Panc1 (cell line): ENCODE measurements around the gene CASP12. TPM values are rescaled to one million over a fixed set of nuclear protein-coding genes. Genes with fewer than 3 reads are reported as not detected.

ENCODE experiments used
- ATAC-seq: fragments of 200-7000 bp; cut with Tn5 transposase; 2 replicates; pipeline ENCODE4 v1.9.1; 2020; ENCODE audit warnings: mild to moderate bottlenecking, moderate library complexity
- BruUV-seq: library from RNA; stranded (reverse); fragments of 400-500 nt; replicated peaks from 2 replicates; lab custom pipeline; 2021; lab: Mats Ljungman, UMichigan
- CTCF ChIA-PET: fragments of 300-600 bp; sonication (Branson Sonifier 250); formaldehyde crosslinking; loops from one replicate; lab custom pipeline; 2022; ENCODE audit warnings: antibody characterized with exemption; lab: Charles Lee
- POLR2A ChIA-PET: fragments of 300-600 bp; sonication (Branson Sonifier 250); formaldehyde crosslinking; loops from one replicate; lab custom pipeline; 2022; ENCODE audit warnings: antibody characterized with exemption; lab: Charles Lee
- DNase-seq: peaks from one replicate; pipeline ENCODE4 v3.0.0-alpha.2; 2010; ENCODE audit warnings: low read depth, low spot score
- H3K27ac ChIP-seq: 2 replicates; pipeline ENCODE4 v1.5.1; 2011; ENCODE audit warnings: mild to moderate bottlenecking, low read length, inconsistent platforms
- H3K27me3 ChIP-seq: fragments of 200-500 bp; sonication (Bioruptor generic); 2 replicates; pipeline ENCODE4 v1.6.0; 2014; ENCODE audit warnings: low read length, inconsistent platforms; ENCODE audit not compliant: control insufficient read depth, insufficient read depth
- H3K36me3 ChIP-seq: fragments of 200-500 bp; sonication (Bioruptor generic); 2 replicates; pipeline ENCODE4 v1.5.1; 2014; ENCODE audit warnings: inconsistent platforms, mild to moderate bottlenecking, low read length, moderate library complexity; ENCODE audit not compliant: control insufficient read depth, insufficient read depth
- H3K4me1 ChIP-seq: 2 replicates; pipeline ENCODE4 v1.5.1; 2011; ENCODE audit warnings: inconsistent platforms, mild to moderate bottlenecking, low read length, moderate library complexity; ENCODE audit not compliant: control insufficient read depth, insufficient read depth
- H3K4me3 ChIP-seq, 2 experiments: 2 replicates each; pipeline ENCODE4 v1.5.1; 2011 to 2012; ENCODE audit warnings: low read depth in 2 of 2, low read length in 2 of 2, mild to moderate bottlenecking in 2 of 2, inconsistent platforms in 1 of 2, moderate library complexity in 1 of 2
- H3K9me3 ChIP-seq: fragments of 200-500 bp; sonication (Bioruptor generic); 2 replicates; pipeline ENCODE4 v1.5.1; 2014; ENCODE audit warnings: low read depth, mild to moderate bottlenecking, inconsistent platforms, low read length, moderate library complexity; ENCODE audit not compliant: control insufficient read depth, insufficient read depth
- POLR2AphosphoS5 ChIP-seq: IDR thresholded peaks from 2 replicates; pipeline ENCODE4 v1.6.1; 2012; ENCODE audit warnings: mild to moderate bottlenecking, low read depth, low read length, moderate library complexity
- REST ChIP-seq, 2 experiments: IDR thresholded peaks; 2 replicates each; pipeline ENCODE4 v1.6.1; 2011 to 2012; ENCODE audit warnings: low read depth in 2 of 2, control low read depth in 1 of 2, low read length in 1 of 2, mild to moderate bottlenecking in 1 of 2, moderate library complexity in 1 of 2; ENCODE audit not compliant: insufficient read depth in 1 of 2
- SIN3A ChIP-seq: IDR thresholded peaks from 2 replicates; pipeline ENCODE4 v1.6.1; 2012; ENCODE audit warnings: low read depth, mild to moderate bottlenecking, low read length, moderate library complexity, borderline replicate concordance; ENCODE audit not compliant: insufficient read depth
- TCF7L2 ChIP-seq: IDR thresholded peaks from 2 replicates; pipeline ENCODE4 v1.6.1; 2011; ENCODE audit warnings: mild to moderate bottlenecking, low read depth, low read length, inconsistent platforms
- in situ Hi-C: cut with HindIII; loops from 2 replicates; pipeline ENCODE4 v1.10.0; 2016; ENCODE audit warnings: low sequenced_read_pairs, low pct_unique_long_range_greater_than_20kb
- intact Hi-C: fragments of 100-400 bp; cut with micrococcal nuclease; formaldehyde crosslinking; loops from one replicate; pipeline ENCODE4 v1.10.0; 2022; ENCODE audit not compliant: unreplicated experiment
- total RNA-seq: library from RNA; stranded (reverse); gene quantifications from one replicate; pipeline ENCODE4 v1.2.1, GENCODE V29; 2021; ENCODE audit not compliant: unreplicated experiment
- TF ChIP-seq, protein P1 (sequence below): fragments of 450-650 bp; IDR thresholded peaks from 2 replicates; pipeline ENCODE4 v1.5.1; 2017; ENCODE audit warnings: mild to moderate bottlenecking

Gene CASP12
- total RNA-seq, 1 experiment from 2014 or later = not detected

DNA sequence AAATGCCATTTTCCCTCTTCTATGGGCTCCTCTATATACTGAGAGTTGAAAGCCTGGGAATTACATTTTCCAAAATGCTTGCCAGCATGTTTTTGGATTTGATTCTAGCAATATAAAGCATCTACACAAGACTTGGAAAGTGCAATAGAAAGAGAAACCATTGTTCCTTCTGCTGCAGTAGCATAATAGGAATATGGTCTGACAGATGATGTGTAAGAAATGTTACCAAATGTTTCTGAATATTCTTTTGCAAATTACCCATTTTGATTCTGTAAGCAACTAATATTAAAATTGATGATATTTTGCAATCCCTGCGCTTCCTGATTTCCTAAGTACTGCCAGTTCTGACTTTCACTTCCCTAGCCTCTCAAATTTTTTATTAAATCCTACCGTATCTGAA, 61.6 kb downstream of the CASP12 start:
- Histone ChIP-seq H3K27ac (no peak overlapping the region), H3K27me3 (no peaks in the 10 kb centered on the region), H3K4me1 (no peaks in the 10 kb centered on the region), H3K36me3 (no peaks in the 10 kb centered on the region), H3K9me3 (no peaks in the 10 kb centered on the region), H3K4me3 (no peak overlapping the region)
- ChIA-PET POLR2A (no interaction called here), CTCF (no interaction called here)
- in situ Hi-C loops = no loop called here
- TF ChIP-seq SIN3A (no peak), POLR2AphosphoS5 (no peak), REST (IDR thresholded peaks at IDR 0.05; ENCODE audit: insufficient read depth in 1 of 2, low read depth in 2 of 2, low read length in 1 of 2) (no peak), TCF7L2 (no peak)
- TF ChIP-seq, protein P1, sequence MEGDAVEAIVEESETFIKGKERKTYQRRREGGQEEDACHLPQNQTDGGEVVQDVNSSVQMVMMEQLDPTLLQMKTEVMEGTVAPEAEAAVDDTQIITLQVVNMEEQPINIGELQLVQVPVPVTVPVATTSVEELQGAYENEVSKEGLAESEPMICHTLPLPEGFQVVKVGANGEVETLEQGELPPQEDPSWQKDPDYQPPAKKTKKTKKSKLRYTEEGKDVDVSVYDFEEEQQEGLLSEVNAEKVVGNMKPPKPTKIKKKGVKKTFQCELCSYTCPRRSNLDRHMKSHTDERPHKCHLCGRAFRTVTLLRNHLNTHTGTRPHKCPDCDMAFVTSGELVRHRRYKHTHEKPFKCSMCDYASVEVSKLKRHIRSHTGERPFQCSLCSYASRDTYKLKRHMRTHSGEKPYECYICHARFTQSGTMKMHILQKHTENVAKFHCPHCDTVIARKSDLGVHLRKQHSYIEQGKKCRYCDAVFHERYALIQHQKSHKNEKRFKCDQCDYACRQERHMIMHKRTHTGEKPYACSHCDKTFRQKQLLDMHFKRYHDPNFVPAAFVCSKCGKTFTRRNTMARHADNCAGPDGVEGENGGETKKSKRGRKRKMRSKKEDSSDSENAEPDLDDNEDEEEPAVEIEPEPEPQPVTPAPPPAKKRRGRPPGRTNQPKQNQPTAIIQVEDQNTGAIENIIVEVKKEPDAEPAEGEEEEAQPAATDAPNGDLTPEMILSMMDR = no peak
- intact Hi-C loops = no loop called here
- BruUV-seq = no TSS peak
- DNase-seq (no peak), ATAC-seq (no peak)

Other genes with a start within 250 kb of the CASP12 start
- gene CASP4, start 70.1 kb upstream of the CASP12 start, total RNA-seq = 25.8 TPM
- not detected for gene CASP5, start 124.7 kb upstream of the CASP12 start, total RNA-seq
- 2.1 TPM for gene CASP1, start 136.7 kb upstream of the CASP12 start, total RNA-seq
- not detected for gene CARD16, start 146.9 kb upstream of the CASP12 start, total RNA-seq
- 8.1 TPM for gene CARD18, start 241.3 kb upstream of the CASP12 start, total RNA-seq